Stimulated activated CD8-positive, alpha-beta memory T cell treated with anti-CD3 and anti-CD28 coated beads, Interleukin-7, amount 100 ng/mL, for 1 hour (primary cell): ENCODE data around the gene CHORDC1.
"Not testable (repeated sequence)": the region's sequence is repeated elsewhere in the genome, so short reads cannot be mapped to it uniquely, and the experiment has no call there.

Source experiments
- DNase-seq, 2 donors: peaks; one replicate each; pipeline ENCODE4 v3.0.0-alpha.2; 2020; ENCODE audit warnings: low read depth in 2 of 2

Gene CHORDC1

DNA sequence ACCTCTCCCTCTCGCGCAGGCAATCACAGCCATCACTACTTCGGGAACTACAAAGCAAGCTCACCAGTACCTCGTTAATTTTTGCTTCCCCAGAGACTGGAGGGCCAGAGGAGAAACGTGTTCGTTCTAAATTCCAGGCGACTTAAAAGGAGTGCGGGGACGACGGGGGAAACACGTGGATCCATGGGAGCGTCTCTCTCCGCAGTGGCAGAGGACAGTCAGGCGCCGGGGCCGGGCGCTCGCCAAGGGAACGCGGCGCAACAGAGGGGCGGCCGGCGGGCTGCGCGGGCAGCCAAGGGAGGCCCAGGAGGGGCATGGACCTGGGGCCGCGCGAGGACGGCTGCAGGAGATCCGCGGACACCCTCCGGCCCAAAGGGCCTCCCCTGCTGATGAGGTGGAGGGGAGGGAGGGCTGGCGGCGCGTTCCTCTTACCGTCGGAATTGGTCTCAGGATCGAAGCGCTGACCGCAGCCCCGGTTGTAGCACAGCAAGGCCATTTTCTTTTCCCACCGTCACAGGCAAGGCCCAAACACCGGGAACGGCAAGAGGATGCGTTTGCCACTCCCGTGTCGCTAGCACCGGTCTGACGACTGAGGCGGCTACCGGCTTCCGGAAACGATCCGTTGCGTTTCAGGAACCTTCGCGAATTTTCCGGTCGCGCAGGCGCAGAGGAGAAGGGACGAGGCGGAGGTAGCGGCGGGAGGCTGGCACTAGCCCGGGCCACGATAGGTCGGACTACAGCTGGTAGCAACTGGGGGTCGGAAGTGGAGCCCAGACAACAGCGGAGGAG lies at the start of gene CHORDC1:
Gene CHORDC1 (minus strand): TSS at position 591 of the 789 bp plus-strand sequence. CDS start 95 bp downstream, at position 496.
- DNase-seq: peak; percentile 93 to 94

DNA sequence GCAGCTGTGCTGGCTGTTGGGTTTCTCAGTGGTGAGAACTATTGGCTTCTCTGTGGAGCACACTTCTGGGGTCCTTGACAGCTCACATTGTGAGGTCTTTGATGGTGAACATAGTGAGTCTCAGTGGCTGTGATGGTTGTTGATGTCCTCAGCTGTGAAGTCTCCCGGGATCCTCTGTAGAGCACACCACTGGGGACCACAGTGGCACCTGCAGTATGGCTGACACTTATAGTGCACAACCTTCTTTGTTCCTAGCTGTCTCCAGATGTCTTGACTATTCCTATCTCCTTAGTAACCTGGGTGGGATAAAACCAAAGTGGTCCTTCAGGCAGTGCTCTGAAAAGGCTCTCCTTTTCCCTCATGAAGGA lies 34.3 kb upstream of the CHORDC1 start:
- no peak for DNase-seq

DNA sequence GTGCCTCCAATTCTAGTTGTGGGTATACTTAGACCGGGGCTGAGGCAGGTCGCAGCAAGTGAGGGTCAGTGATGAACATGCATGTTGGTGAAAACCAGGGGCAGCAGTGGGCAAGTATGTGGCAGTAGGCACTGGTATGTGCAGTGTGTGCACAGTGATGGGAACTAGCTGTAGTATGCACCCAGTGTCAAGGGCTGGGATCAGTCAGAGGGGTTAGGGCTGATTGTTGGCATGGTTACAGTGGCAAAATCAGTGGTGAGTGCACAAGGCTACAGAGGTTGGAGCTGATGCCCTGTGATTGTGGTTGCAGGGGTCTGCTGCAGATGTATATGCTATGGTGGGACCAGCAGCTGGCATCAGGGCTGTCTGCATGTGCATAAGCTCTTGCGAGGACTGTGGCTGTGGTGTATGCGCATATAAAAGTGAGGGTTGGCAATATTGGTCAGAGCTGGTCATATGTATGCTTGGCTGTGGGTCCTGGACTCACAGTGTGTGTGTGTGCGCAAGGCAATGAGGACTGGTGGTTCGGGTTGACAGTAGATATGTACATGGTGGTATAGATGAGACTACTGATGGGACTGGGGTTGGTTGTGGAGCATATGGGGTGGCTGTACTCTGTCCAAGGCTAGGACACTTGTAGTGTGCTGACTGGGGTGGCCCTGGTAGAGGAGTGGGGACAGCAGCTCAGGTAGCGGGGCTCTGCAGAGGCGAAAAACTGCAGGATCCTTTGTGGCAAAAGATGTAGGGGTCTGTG lies 33.7 kb upstream of the CHORDC1 start:
- DNase-seq: no peak

DNA sequence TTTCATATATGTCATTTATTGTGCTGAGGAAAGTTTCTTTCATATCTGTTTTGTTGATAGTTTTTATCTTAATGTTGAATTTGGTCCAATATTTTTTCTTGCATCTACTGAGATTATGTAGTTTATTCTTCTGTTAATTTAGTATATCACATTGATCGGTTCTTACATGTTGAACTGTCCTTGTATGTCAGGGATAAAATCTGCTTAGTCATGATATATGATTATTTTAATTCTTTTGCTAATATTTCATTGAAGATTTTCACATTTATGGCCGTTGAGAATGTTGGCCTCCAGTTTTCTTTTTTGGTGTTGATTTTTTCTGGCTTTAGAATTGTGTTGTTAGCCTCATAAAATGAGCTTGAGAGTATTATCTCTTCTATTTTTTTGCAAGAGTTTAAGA lies 31.2 kb upstream of the CHORDC1 start:
- DNase-seq: no peak

DNA sequence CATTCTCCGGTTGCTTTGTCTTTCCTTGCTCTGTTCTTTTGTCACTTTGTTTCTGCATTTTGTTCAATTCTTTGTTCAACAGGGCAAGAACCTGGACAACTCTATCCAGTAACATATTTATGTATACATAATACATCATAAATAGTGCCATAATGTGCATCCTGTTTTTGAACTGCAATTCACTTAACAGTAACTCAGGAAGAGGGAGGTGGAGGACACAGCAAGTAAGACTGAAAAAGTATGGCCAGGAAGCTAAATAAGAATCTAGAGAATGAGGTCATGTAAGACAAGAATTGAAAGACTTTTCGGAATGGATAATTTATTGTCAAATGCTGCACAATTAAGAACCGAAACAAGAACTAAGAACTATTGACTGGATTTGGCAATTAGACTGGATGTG lies 29.2 kb upstream of the CHORDC1 start:
- DNase-seq: no peak

DNA sequence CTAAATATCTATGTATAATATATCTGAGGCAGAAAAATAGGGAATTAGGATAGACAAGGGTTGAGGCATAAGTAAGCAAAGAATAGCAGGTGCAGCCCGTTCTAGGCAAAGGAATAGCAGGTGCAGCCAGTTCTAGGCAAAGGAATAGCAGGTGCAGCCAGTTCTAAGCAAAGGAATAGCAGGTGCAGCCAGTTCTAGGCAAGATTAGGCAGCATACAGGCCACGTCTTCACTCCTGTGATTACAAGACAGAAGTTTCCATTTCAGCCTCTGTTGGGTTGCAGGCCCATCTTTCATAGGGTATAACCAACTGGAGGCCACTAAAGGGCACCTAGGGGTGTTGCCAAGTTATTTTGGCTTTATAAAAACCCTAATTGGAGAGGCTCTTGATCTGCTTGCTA lies 28.8 kb upstream of the CHORDC1 start:
- no peak for DNase-seq

DNA sequence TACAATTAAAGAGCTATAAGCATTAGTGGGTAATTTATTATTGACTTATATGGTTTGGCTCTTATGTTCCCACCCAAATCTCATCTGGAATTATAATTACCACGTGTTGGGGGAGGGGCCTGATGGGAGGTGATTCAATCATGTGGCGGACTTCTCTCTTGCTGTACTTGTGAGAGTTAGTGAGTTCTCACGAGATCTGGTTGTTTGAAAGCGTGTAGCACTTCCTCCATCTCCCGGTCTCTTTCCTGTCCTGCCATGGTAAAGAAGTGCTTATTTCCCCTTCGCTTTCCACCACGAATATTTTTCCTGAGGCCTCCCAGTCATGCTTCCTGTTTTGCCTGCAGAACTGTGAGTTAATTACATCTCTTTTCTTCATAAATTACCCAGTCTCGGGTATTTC lies 28.1 kb upstream of the CHORDC1 start:
- no peak for DNase-seq

DNA sequence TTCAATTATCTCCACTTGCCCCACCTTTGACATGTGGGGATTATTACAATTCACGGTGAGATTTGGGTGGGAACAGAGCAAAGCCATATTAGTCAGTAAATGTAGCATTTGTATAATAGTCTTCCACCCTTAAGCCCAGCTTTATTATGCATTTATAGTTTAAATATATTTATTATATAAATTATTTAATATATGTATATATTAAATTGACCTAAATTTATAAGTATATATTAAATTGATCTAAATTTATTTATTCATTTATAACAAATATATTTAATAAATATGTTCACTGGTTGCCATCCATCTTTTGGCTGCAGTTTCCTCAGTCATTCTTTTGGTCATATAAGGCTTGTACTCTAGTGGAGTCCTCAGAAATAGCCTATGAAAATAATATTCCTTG lies 23.6 kb upstream of the CHORDC1 start:
- no peak for DNase-seq

DNA sequence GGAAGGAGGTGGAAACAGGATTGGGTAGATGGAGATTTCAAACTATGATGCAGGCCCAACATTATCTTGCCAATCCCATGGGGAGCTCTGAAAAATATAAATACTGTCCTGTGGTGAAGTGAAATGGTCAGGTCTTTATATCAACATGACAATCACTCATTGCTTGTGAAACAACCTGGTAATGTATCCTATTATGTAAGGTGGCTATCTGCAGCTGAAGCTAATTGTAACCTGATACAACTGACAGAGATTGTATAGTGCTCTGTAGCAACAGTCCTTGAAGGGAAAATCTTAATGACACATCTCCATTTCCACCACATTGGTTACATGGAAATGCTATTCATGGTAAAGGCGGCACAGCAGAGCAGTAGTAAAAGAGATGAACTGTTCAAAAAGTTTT lies 20.7 kb upstream of the CHORDC1 start:
- no peak for DNase-seq

DNA sequence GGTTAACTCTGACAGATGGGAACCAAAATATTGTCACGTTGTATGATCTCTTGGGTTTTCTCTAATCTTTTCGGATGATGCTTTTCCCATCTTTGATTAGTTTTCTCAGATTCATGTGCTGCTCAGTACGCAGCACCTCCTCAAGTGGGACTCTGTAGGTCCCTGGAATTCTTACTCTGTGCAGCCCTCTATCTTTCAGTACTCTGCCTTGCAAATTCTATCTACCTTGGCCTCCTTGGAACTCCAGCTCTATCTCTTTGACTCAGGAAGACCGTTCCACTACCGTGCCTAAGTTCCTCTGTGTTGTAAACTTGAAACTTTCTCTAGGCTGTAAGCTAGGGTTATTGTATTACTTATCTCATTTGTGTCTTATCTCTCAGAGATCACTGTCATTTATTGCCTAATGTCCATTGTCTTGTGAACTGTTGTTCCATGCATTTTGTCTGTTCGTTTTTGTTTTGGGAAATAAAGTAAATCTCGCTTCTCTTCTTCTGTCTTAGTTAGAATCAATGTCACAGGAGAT lies 20.1 kb upstream of the CHORDC1 start:
- no peak for DNase-seq

DNA sequence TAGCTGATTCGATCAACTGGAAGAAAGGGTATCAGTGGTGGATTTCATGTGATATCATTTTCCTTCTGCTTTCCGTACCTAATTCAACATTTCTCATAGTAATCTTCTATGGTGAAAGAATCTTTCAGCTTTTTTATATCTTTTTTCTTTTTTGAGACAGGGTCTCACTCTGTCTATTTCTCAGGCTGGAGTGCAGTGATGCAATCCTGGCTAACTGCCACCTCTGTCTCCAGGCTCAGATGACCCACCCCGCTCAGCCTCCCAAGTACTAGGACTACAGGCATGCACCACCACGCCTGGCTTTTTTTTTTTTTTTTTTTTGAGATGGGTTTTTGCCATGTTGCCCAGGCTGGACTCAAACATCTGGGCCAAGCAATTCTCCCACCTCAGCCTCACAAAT lies 18.6 kb upstream of the CHORDC1 start:
- DNase-seq: no peak

DNA sequence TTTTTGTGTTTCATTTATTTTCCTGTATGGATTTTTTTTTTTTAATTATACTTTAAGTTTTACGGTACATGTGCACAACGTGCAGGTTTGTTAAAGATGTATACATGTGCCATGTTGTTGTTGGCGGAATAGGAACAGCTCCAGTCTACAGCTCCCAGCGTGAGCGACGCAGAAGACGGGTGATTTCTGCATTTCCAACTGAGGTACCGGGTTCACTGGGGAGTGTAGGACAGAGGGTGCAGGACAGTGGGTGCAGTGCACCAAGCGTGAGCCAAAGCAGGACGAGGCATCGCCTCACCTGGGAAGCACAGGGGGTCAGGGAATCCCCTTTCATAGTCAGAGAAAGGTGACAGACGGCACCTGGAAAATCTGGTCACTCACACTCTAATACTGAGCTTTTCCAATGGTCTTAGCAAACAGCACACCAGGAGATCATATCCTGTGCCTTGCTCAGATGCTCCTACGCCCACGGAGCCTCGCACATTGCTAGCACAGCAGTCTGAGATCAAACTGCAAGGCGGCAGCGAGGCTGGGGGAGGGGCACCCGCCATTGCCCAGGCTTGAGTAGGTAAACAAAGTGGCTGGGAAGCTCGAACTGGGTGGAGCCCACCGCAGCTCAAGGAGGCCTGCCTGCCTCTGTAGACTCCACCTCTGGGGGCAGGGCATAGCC lies 17.3 kb upstream of the CHORDC1 start:
- not testable (repeated sequence) for DNase-seq

DNA sequence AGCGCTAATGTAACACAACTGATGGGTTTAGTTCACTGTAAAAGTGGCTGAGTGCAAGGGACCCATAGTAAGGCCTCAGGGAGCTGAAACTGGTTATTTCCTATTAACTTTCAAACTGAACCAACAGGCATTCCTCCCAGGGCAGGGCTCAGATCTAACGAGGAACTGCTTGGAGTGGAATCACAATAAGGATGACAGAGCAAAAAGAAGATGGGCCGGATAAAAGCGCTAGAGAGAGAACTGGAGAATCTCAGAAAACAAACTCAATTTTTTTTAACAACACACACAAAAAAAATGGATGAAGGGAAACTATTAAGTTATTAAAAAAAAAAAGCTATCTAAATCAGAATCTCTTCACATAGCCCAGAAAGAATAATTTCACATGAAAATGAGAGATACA lies 14.2 kb upstream of the CHORDC1 start:
- no peak for DNase-seq

DNA sequence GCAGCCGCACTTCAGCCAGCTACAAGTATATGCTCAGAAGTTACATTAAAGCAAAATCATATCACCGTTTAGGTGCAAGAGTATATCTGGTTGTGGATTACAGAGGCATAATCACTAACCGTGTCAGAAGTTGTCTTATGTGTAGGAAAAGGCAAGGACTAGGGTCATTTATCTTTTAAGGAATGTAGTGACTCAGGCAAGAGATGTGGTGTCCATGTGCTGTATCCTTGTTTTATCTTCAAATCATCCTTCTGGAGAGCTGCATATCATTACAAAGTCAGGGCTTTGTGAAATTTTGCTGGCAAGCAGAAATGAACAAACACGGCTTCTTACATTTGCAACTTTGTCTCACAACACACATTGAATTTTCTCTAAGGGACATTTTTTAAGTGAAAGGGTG lies 12.7 kb upstream of the CHORDC1 start:
- DNase-seq: no peak

DNA sequence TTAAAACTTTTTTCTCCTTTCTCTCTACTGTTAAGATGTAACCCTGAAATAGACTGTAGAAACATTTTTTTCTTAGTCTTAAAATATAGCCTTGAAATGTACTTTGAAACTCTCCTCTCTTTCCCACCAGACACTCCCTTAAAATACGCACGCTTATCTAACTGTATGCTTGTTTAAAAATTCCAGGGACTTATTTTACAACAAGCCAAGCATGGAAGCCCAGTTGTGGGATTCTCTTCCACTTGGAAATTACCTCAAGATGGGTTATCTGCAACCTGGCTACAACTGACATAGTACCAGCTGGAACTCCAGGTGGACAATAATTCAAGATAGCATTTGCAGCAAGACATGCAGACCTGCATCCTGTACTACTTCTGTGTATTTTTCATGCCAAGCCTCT lies 12.1 kb upstream of the CHORDC1 start:
- no peak for DNase-seq

DNA sequence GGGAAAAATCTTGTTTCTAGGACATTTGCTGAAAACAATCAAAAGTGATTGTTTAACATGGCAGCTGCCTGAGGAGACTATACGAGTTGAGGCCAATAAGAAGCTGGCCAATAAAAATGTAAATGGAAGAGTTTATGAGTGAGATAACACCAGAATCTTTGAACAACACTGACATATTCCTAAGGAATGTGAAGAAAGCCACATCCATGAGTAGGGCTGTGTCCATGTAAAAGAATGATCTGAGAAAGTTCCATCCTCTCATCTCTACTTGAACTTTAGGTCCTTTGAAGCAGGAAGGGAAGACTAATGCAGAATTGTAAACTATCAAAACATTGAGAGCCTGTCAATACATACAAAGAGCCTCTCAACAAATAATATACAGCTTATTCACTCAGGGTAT lies 6.9 kb upstream of the CHORDC1 start:
- DNase-seq: no peak

DNA sequence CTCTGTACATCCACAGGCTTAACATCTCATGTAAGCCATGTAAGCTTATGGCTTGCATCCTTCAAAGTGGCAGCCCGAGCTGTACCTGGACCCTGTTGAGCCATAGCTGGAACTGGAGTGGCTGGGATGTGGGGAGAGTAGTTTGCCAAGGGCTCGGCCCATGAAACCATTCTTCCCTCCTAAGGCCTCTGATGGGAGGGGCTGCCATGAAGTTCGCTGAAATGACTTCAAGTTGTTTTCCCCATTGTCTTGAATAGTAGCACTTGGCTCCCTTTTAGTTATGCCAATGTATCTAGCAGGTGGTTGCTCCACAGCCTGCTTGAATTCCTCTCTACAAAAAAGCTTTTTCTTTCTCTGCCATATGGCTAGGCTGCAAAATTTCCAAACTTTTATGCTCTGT lies 5.2 kb upstream of the CHORDC1 start:
- no peak for DNase-seq

DNA sequence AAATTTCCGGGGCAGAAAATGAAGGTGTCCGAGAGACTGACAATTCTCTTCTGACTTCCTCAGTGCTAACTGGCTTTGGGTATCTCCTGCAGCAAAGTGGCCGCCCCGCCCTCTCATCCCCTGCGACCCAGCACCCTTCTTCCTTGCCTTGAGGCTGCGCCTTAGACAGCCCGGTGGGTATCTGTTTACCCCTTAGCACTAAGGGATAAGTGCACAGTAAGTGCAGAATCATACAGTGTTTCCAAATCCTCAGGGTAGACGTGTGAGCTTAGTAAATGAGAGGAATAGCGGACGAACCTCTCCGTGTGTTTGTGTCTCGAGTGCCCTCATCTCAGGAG lies 368 bp upstream of the CHORDC1 start:
- DNase-seq: no peak

DNA sequence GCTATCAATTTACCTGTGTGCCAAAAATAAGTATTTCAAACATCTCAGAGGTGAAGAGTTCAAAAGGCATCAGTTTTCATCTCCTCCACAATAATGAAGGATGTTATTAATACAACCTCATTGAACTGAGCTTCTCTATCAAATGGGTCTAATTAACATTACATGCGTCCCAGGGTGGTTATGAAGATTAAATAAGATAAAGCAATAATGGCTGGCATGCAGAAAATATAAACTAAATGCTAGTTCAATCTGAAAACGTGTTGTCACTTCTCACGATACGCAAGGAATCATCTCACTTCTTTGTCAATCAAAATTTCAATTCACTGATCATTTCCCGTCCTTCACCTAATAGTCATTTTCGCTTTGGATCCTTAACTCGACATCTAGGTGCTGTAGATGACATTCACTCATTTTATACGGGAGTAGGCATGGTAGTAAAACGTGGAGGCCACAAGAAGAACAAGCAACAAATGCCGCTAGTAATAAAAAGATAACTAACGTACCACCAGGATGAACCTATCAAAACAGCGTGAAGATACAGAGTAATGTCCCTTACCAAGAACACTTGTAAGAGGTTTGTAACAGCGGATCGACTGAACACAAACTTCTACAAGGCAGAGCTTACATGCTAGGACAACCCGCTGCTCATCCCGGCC lies 918 bp downstream of the CHORDC1 start:
- DNase-seq: no peak

DNA sequence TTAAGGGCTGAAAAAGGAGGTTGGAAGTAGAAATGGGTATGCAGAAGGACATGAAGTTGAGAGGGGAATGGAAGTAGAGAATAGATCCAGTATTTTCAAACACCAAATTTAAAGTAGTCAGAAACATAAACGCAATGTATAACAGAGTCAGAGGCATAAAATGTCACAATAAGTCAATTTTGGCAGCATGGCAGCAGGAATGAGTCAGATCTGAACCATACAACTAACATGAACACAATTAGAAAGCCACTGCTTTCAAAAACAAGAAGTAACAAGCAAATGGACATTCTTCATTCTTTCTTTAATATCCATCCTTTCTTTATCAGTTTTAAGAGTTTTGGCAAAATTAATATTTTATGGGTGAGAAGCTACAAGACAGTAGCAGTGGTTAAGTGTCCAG lies 2.5 kb downstream of the CHORDC1 start:
- no peak for DNase-seq

DNA sequence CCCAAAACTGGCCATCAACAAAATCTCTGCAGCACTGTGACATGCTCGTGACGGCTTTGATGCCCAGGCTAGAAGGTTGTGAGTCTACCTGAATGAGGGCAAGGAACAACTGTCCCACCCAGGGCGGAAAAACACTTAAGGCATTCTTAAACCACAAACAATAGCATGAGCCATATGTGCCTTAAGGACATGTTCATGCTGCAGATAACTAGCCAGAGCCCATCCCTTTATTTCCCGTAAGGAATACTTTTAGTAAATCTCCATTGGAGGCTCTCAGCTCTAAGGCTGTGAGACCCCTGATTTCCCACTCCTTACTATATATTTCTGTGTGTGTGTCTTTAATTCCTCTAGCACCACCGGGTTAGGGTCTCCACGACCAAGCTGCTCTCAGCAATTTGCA lies 3.4 kb downstream of the CHORDC1 start:
- no peak for DNase-seq

DNA sequence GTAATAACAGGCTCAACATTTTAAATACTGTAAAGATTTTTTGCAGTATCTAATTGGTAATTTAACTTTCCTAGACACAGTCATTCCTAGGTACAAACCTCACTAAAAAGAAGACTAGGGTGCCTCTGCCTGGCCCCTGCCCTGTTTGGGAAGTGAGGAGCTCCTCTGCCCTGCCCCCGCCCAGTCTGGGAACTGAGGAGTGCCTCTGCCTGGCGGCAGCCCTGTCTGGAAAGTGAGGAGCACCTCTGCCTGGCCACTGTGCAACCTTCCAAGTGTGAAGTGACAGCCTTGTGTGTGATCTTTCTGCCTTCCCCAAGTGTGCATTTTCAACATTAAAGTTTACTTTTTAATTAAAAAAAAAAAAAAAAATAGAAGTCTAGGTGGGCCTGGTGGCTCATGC lies 4.2 kb downstream of the CHORDC1 start:
- DNase-seq: no peak
